HepG2 (cell line): Measurements from ENCODE around the gene ADAM22. TPM values are rescaled to one million over a fixed set of nuclear protein-coding genes. Genes with fewer than 3 reads are reported as not detected.

Experiments
- ATAC-seq: fragments of 200-7000 bp; cut with Tn5 transposase; 3 replicates; pipeline ENCODE4 v1.9.1; 2020; ENCODE audit warnings: mild to moderate bottlenecking, moderate library complexity
- BruUV-seq: library from RNA; stranded (reverse); fragments of 400-500 nt; replicated peaks from 2 replicates; lab custom pipeline; 2021; lab: Mats Ljungman, UMichigan
- CTCF ChIA-PET: fragments of 300-600 bp; formaldehyde crosslinking; extraction: SDS; loops from one replicate; lab custom pipeline; 2021; ENCODE audit warnings: low total read pairs, inconsistent platforms, low intra/inter-chr PET ratio; lab: Yijun Ruan, JAX
- POLR2A ChIA-PET: fragments of 350-600 bp; sonication (Branson Sonifier 250); formaldehyde crosslinking; loops from one replicate; lab custom pipeline; 2020; ENCODE audit warnings: antibody characterized with exemption, inconsistent platforms; lab: Yijun Ruan, JAX
- DNase-seq: peaks from one replicate; pipeline ENCODE4 v3.0.0-alpha.2; 2015; ENCODE audit warnings: low spot score
- FAIRE-seq: peaks from 3 replicates; lab custom pipeline; 2011; peaks lifted over from hg19 to GRCh38; lab: Jason Lieb, UNC
- H2AFZ ChIP-seq: one replicate; pipeline ENCODE4 v1.6.1; 2011; ENCODE audit warnings: low read length, inconsistent platforms
- H3K27ac ChIP-seq: fragments of 300-600 bp; 3 replicates; pipeline ENCODE4 v1.8.0; 2011; ENCODE audit warnings: mixed run types, mild to moderate bottlenecking, mixed read lengths, low read length, inconsistent platforms; ENCODE audit not compliant: insufficient read depth; ENCODE audit errors: extremely low read length
- H3K27me3 ChIP-seq, 2 experiments: fragments of 200-600 bp in 1 of 2; 2 replicates in 1 of 2; 3 replicates in 1 of 2; pipeline versions ENCODE4 v1.6.0 to v1.8.0; 2011; ENCODE audit warnings: low read length in 2 of 2, mild to moderate bottlenecking in 2 of 2, moderate library complexity in 2 of 2, inconsistent platforms in 1 of 2; ENCODE audit not compliant: insufficient read depth in 2 of 2, control insufficient read depth in 1 of 2
- H3K36me3 ChIP-seq, 2 experiments: fragments of 200-600 bp in 1 of 2; replicated peaks in 1 of 2; 2 replicates in 1 of 2; 3 replicates in 1 of 2; pipeline versions ENCODE4 v1.5.1 to v1.8.0; 2011; ENCODE audit warnings: low read length in 2 of 2, inconsistent platforms in 1 of 2; ENCODE audit not compliant: insufficient read depth in 2 of 2, control insufficient read depth in 1 of 2
- H3K4me1 ChIP-seq: 2 replicates; pipeline ENCODE4 v1.5.1; 2012; ENCODE audit warnings: low read length, inconsistent platforms; ENCODE audit not compliant: insufficient read depth
- H3K4me2 ChIP-seq: 2 replicates; pipeline ENCODE4 v1.6.0; 2011; ENCODE audit warnings: low read depth, low read length, inconsistent platforms
- H3K4me3 ChIP-seq, 3 experiments: fragments of 200-600 bp in 1 of 3; sonication (generic), shearing (Covaris generic) in 1 of 3; replicated peaks in 1 of 3; 2 replicates each; pipeline ENCODE4 v1.5.1; 2011 to 2016; ENCODE audit warnings: low read length in 3 of 3, inconsistent platforms in 2 of 3, low read depth in 2 of 3, mild to moderate bottlenecking in 2 of 3, control low read depth in 1 of 3, mixed read lengths in 1 of 3; ENCODE audit not compliant: insufficient read depth in 1 of 3
- H3K79me2 ChIP-seq: one replicate; pipeline ENCODE4 v1.6.1; 2011; ENCODE audit warnings: low read length, inconsistent platforms; ENCODE audit not compliant: insufficient read depth
- H3K9ac ChIP-seq: 2 replicates; pipeline ENCODE4 v1.6.0; 2011; ENCODE audit warnings: mild to moderate bottlenecking, low read depth, low read length, inconsistent platforms; ENCODE audit not compliant: insufficient read depth
- H3K9me3 ChIP-seq: 2 replicates; pipeline ENCODE4 v1.5.1; 2012; ENCODE audit warnings: mild to moderate bottlenecking, low read length
- H4K20me1 ChIP-seq: 2 replicates; pipeline ENCODE4 v1.6.0; 2011; ENCODE audit warnings: inconsistent platforms, mild to moderate bottlenecking, low read length, moderate library complexity; ENCODE audit not compliant: insufficient read depth
- EEA1 ChIP-seq: sonication (generic); formaldehyde crosslinking; IDR thresholded peaks from 2 replicates; pipeline ENCODE4 v1.5.1; 2020; ENCODE audit warnings: mild to moderate bottlenecking, missing genetic modification reagents, borderline replicate concordance
- FOXA1 ChIP-seq, 2 experiments: fragments of 450-650 bp in 1 of 2; sonication (generic) in 1 of 2; formaldehyde crosslinking in 1 of 2; IDR thresholded peaks; 2 replicates each; pipeline versions ENCODE4 v1.4.0 to v1.6.1; 2016 to 2020; ENCODE audit warnings: missing genetic modification reagents in 1 of 2
- NR2F1 ChIP-seq, 2 experiments: fragments of 450-650 bp in 1 of 2; formaldehyde crosslinking in 1 of 2; IDR thresholded peaks; 2 replicates each; pipeline versions ENCODE4 v1.5.0 to v1.6.1; 2016 to 2020; ENCODE audit warnings: mild to moderate bottlenecking in 1 of 2, missing compliant biosample characterization in 1 of 2, missing genetic modification reagents in 1 of 2, moderate library complexity in 1 of 2
- SP1 ChIP-seq, 2 experiments: fragments of 450-650 bp in 1 of 2; sonication (generic) in 1 of 2; formaldehyde crosslinking in 1 of 2; IDR thresholded peaks; 2 replicates each; pipeline versions ENCODE4 v1.4.0 to v1.6.1; 2016 to 2020; ENCODE audit warnings: missing genetic modification reagents in 1 of 2
- SP4 ChIP-seq: sonication (generic); formaldehyde crosslinking; IDR thresholded peaks from 2 replicates; pipeline ENCODE4 v1.8.1; 2023; ENCODE audit warnings: mild to moderate bottlenecking, missing genetic modification reagents
- ZNF557 ChIP-seq: sonication (generic); formaldehyde crosslinking; IDR thresholded peaks from 2 replicates; pipeline ENCODE4 v1.4.0; 2020; ENCODE audit warnings: missing genetic modification reagents
- ZNF652 ChIP-seq: IDR thresholded peaks from 2 replicates; pipeline ENCODE4 v1.6.1; 2016; ENCODE audit warnings: low read depth, borderline replicate concordance
- ZNF782 ChIP-seq: sonication (generic); formaldehyde crosslinking; IDR thresholded peaks from 2 replicates; pipeline ENCODE4 v1.4.0; 2020; ENCODE audit warnings: missing genetic modification reagents, mild to moderate bottlenecking, borderline replicate concordance
- WGBS: methylation state at CpG from one replicate; pipeline ENCODE4 v1.1.6; 2017; ENCODE audit warnings: low lambda C conversion rate; 5-methylcytosine and 5-hydroxymethylcytosine counted together
- in situ Hi-C: cut with HindIII; loops from 2 replicates; pipeline ENCODE4 v1.10.0; 2017; ENCODE audit warnings: low pct_unique_long_range_greater_than_20kb; ENCODE audit not compliant: extremely low pct_ligation_motif_present
- intact Hi-C: fragments of 100-400 bp; cut with micrococcal nuclease; formaldehyde crosslinking; loops from one replicate; pipeline ENCODE4 v1.10.0; 2022; ENCODE audit not compliant: unreplicated experiment
- polyA plus RNA-seq, 8 experiments: library from polyadenylated mRNA; depleted of rRNA in 3 of 8; stranded (reverse) in 7 of 8; unstranded in 1 of 8; fragments of >200 nt; fragmentation: Illumina TruSeq in 4 of 8; extraction: Trizol in 4 of 8; gene quantifications; 2 replicates each; pipeline versions ENCODE4 v1.2.1 to v1.2.3, GENCODE V29; 2011 to 2016; ENCODE audit warnings: low read depth in 4 of 8, missing spikeins in 1 of 8, mixed read lengths in 1 of 8; ENCODE audit not compliant: insufficient read depth in 1 of 8
- total RNA-seq, 5 experiments: library from RNA; depleted of rRNA; stranded (reverse); fragments of >200 nt; fragmentation: Illumina TruSeq; extraction: Trizol; gene quantifications; 2 replicates each; pipeline ENCODE4 v1.2.3, GENCODE V29; 2016; ENCODE audit warnings: low read depth in 1 of 5
- TF ChIP-seq, protein P1 (sequence below): sonication (generic); formaldehyde crosslinking; IDR thresholded peaks from 2 replicates; pipeline ENCODE4 v1.9.0; 2021; ENCODE audit warnings: missing genetic modification reagents, borderline replicate concordance
- TF ChIP-seq, protein P2 (sequence below): sonication (generic); formaldehyde crosslinking; IDR thresholded peaks from 2 replicates; pipeline ENCODE4 v1.4.0; 2020; ENCODE audit warnings: missing genetic modification reagents
- TF ChIP-seq, protein P3 (sequence below): sonication (generic); formaldehyde crosslinking; IDR thresholded peaks from 2 replicates; pipeline ENCODE4 v1.5.0; 2020; ENCODE audit warnings: mild to moderate bottlenecking, missing genetic modification reagents
- TF ChIP-seq, protein P4 (sequence below): sonication (generic); formaldehyde crosslinking; IDR thresholded peaks from 2 replicates; pipeline ENCODE4 v1.5.0; 2020; ENCODE audit warnings: missing genetic modification reagents
- TF ChIP-seq, protein P5 (sequence below): IDR thresholded peaks from 2 replicates; pipeline ENCODE4 v1.6.1; 2016; ENCODE audit warnings: missing genetic modification reagents, missing compliant biosample characterization
- TF ChIP-seq, protein P6 (sequence below): sonication (generic); formaldehyde crosslinking; conservative IDR thresholded peaks from 2 replicates; pipeline ENCODE4 v1.4.0; 2020; ENCODE audit warnings: missing genetic modification reagents

The ADAM22 gene
- total and polyA plus RNA-seq, 2 of the 13 experiments (the other 11 are each of a cell fraction or from before 2014, with no cell fraction given): 1.9 to 6.7 TPM

DNA sequence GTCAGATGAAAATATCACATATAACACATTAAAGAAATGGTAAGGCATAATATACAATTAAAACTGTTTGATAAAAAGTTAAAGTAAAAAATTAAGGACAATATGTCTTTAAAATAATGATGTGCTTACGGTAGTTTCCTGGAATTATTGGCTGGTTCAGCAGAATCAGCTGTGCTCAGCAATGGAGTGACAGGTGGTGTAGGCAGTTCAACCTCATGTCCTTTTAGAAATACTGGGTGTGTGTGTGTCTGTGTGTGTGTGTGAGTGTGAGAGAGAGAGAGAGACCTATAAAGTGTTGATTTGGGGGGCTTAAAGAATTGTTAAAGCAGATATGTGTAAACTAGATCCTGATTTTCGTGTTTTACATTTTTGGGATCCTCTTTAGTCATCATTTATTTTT, 141.2 kb downstream of the ADAM22 start:
- TF ChIP-seq, protein P1, sequence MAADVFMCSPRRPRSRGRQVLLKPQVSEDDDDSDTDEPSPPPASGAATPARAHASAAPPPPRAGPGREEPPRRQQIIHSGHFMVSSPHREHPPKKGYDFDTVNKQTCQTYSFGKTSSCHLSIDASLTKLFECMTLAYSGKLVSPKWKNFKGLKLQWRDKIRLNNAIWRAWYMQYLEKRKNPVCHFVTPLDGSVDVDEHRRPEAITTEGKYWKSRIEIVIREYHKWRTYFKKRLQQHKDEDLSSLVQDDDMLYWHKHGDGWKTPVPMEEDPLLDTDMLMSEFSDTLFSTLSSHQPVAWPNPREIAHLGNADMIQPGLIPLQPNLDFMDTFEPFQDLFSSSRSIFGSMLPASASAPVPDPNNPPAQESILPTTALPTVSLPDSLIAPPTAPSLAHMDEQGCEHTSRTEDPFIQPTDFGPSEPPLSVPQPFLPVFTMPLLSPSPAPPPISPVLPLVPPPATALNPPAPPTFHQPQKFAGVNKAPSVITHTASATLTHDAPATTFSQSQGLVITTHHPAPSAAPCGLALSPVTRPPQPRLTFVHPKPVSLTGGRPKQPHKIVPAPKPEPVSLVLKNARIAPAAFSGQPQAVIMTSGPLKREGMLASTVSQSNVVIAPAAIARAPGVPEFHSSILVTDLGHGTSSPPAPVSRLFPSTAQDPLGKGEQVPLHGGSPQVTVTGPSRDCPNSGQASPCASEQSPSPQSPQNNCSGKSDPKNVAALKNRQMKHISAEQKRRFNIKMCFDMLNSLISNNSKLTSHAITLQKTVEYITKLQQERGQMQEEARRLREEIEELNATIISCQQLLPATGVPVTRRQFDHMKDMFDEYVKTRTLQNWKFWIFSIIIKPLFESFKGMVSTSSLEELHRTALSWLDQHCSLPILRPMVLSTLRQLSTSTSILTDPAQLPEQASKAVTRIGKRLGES: no peak
- TF ChIP-seq SP1 (IDR thresholded peaks at IDR 0.05) (no peak), SP1 (CRISPR knock-in tag; IDR thresholded peaks at IDR 0.05) (no peak), ZNF557 (no peak), ZNF652 (CRISPR knock-in tag) (no peak), SP4 (no peak), ZNF782 (no peak), EEA1 (no peak), FOXA1 (IDR thresholded peaks at IDR 0.05) (no peak), FOXA1 (CRISPR knock-in tag; IDR thresholded peaks at IDR 0.05) (no peak), NR2F1 (CRISPR knock-in tag; IDR thresholded peaks at IDR 0.05) (no peak)
- TF ChIP-seq, protein P2, sequence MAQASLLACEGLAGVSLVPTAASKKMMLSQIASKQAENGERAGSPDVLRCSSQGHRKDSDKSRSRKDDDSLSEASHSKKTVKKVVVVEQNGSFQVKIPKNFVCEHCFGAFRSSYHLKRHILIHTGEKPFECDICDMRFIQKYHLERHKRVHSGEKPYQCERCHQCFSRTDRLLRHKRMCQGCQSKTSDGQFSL: no peak
- TF ChIP-seq, protein P3, sequence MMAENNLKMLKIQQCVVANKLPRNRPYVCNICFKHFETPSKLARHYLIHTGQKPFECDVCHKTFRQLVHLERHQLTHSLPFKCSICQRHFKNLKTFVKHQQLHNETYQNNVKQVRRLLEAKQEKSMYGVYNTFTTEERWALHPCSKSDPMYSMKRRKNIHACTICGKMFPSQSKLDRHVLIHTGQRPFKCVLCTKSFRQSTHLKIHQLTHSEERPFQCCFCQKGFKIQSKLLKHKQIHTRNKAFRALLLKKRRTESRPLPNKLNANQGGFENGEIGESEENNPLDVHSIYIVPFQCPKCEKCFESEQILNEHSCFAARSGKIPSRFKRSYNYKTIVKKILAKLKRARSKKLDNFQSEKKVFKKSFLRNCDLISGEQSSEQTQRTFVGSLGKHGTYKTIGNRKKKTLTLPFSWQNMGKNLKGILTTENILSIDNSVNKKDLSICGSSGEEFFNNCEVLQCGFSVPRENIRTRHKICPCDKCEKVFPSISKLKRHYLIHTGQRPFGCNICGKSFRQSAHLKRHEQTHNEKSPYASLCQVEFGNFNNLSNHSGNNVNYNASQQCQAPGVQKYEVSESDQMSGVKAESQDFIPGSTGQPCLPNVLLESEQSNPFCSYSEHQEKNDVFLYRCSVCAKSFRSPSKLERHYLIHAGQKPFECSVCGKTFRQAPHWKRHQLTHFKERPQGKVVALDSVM (CRISPR knock-in tag): no peak
- TF ChIP-seq, protein P4, sequence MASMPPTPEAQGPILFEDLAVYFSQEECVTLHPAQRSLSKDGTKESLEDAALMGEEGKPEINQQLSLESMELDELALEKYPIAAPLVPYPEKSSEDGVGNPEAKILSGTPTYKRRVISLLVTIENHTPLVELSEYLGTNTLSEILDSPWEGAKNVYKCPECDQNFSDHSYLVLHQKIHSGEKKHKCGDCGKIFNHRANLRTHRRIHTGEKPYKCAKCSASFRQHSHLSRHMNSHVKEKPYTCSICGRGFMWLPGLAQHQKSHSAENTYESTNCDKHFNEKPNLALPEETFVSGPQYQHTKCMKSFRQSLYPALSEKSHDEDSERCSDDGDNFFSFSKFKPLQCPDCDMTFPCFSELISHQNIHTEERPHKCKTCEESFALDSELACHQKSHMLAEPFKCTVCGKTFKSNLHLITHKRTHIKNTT (CRISPR knock-in tag): no peak
- TF ChIP-seq, protein P5, sequence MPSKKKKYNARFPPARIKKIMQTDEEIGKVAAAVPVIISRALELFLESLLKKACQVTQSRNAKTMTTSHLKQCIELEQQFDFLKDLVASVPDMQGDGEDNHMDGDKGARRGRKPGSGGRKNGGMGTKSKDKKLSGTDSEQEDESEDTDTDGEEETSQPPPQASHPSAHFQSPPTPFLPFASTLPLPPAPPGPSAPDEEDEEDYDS (CRISPR knock-in tag): no peak
- TF ChIP-seq, protein P6, sequence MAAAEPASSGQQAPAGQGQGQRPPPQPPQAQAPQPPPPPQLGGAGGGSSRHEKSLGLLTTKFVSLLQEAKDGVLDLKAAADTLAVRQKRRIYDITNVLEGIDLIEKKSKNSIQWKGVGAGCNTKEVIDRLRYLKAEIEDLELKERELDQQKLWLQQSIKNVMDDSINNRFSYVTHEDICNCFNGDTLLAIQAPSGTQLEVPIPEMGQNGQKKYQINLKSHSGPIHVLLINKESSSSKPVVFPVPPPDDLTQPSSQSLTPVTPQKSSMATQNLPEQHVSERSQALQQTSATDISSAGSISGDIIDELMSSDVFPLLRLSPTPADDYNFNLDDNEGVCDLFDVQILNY (CRISPR knock-in tag): no peak
- Histone ChIP-seq H3K4me1 (no peaks in the 10 kb centered on the region), H3K27me3 (no peaks in the 10 kb centered on the region), H3K27ac (no peak overlapping the region), H3K36me3 (no peaks in the 10 kb centered on the region), H3K79me2 (no peaks in the 10 kb centered on the region), H4K20me1 (no peaks in the 10 kb centered on the region), H3K4me3 (no peak overlapping the region), H3K9ac (no peak overlapping the region), H3K9me3 (no peaks in the 10 kb centered on the region), H2AFZ (no peak overlapping the region), H3K4me2 (no peak overlapping the region)
- no peak for FAIRE-seq
- no peak for DNase-seq
- ATAC-seq: no peak
- intact Hi-C loops (no loop called here), in situ Hi-C loops (no loop called here)
- POLR2A ChIA-PET: no interaction called here
- no TSS peak for BruUV-seq
- 74% methylated on average over 2 of the region's 2 CpGs for whole genome bisulfite sequencing
- CTCF ChIA-PET: no interaction called here
